Mesodermal cell (in vitro differentiated cells): ENCODE measurements around the gene TMEM229B.

Experiments used
- H3K27ac ChIP-seq: 2 replicates; pipeline ENCODE4 v1.7.0; 2013; ENCODE audit warnings: mild to moderate bottlenecking, low read depth, low read length, moderate library complexity; ENCODE audit not compliant: severe bottlenecking
- H3K36me3 ChIP-seq: 2 replicates; pipeline ENCODE4 v1.7.1; 2013; ENCODE audit warnings: mild to moderate bottlenecking, low read length, moderate library complexity; ENCODE audit not compliant: control insufficient read depth, insufficient read depth
- H3K4me1 ChIP-seq: one replicate; pipeline ENCODE4 v1.7.1; 2013; ENCODE audit warnings: mild to moderate bottlenecking, low read length; ENCODE audit not compliant: insufficient read depth, control insufficient read depth, poor library complexity, severe bottlenecking
- H3K4me3 ChIP-seq: 2 replicates; pipeline ENCODE4 v1.7.0; 2013; ENCODE audit warnings: low read length, control low read depth, mild to moderate bottlenecking; ENCODE audit not compliant: insufficient read depth, poor library complexity, severe bottlenecking; ENCODE audit errors: extremely low read depth
- H3K9me3 ChIP-seq: 2 replicates; pipeline ENCODE4 v1.7.1; 2013; ENCODE audit warnings: mild to moderate bottlenecking, low read length, moderate library complexity; ENCODE audit not compliant: control insufficient read depth
- WGBS, 2 experiments: methylation state at CpG; one replicate each; pipeline ENCODE4 v1.1.5; 2013; ENCODE audit warnings: missing lambda C conversion rate in 2 of 2; ENCODE audit not compliant: insufficient coverage in 2 of 2; 5-methylcytosine and 5-hydroxymethylcytosine counted together

TMEM229B gene

GRCh38 chr14:67425608-67426007 lies 62.9 kb downstream of the TMEM229B start:
- WGBS, 2 experiments: 89 to 97% methylated on average over 2 to 3 of the region's 4 CpGs
- Histone ChIP-seq H3K27ac (no peak overlapping the region), H3K9me3 (no peaks in the 10 kb centered on the region), H3K4me3 (no peak overlapping the region), H3K36me3 (no peaks in the 10 kb centered on the region), H3K4me1 (peaks cover 14% of the 10 kb centered on the region)

DNA sequence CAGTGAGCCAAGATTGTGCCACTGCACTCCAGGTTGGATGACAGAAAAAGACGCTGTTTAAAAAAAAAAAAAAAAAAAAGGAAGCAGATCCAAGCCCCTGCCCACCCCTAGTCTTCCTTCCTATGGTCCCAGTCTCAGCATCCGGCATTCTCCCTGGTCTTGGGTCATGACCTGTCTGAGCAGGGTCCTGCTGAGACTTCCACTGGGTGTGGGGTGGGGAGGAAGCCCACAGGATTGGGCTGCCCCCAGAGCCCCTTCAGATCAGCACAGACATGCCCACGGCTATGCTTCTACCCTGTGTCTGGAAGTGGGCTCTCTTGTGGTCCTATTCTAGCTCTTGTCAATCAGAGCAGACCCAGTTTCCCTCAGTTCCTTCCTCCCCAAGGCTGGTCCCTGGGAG lies 64.0 kb downstream of the TMEM229B start:
- Histone ChIP-seq H3K4me1 (peaks cover 14% of the 10 kb centered on the region), H3K36me3 (no peaks in the 10 kb centered on the region), H3K4me3 (no peak overlapping the region), H3K9me3 (no peaks in the 10 kb centered on the region), H3K27ac (no peak overlapping the region)
- WGBS, 2 experiments: 100% methylated on average over 2 of the region's 3 CpGs; no CpG with 5 or more reads in 1 of the 2 experiments

GRCh38 chr14:67423424-67423823 lies 65.1 kb downstream of the TMEM229B start:
- Histone ChIP-seq H3K9me3 (no peaks in the 10 kb centered on the region), H3K4me1 (peaks cover 24% of the 10 kb centered on the region), H3K27ac (no peak overlapping the region), H3K4me3 (no peak overlapping the region), H3K36me3 (no peaks in the 10 kb centered on the region)
- WGBS, 2 experiments: 89 to 100% methylated on average over 1 of the region's 2 CpGs

GRCh38 chr14:67421356-67422224 lies 66.9 kb downstream of the TMEM229B start:
- WGBS, 2 experiments: 91 to 96% methylated on average over 8 to 9 of the region's 11 CpGs
- H3K36me3 ChIP-seq: no peaks in the 10 kb centered on the region

More at GRCh38 chr14:67421356-67422224, 66.9 kb downstream of the TMEM229B start:
- H3K9me3 ChIP-seq: no peaks in the 10 kb centered on the region
- no peak overlapping the region for H3K4me3 ChIP-seq
- peaks cover 19% of the 10 kb centered on the region for H3K4me1 ChIP-seq
- no peak overlapping the region for H3K27ac ChIP-seq
